HCT116 (cell line): Measurements from ENCODE around the gene CEP72.

Source experiments
- CEBPB ChIP-seq: IDR thresholded peaks from 2 replicates; pipeline ENCODE4 v1.6.1; 2012; ENCODE audit warnings: low read depth
- CTCF ChIP-seq, 3 experiments: fragments of 200-600 bp in 1 of 3; sonication (generic) in 1 of 3; IDR thresholded peaks in 2 of 3; conservative IDR thresholded peaks in 1 of 3; 2 replicates each; pipeline ENCODE4 v1.5.1; 2012 to 2017; ENCODE audit warnings: low read depth in 2 of 3, low read length in 2 of 3, antibody characterized with exemption in 1 of 3, borderline replicate concordance in 1 of 3, control low read depth in 1 of 3, mild to moderate bottlenecking in 1 of 3, mixed read lengths in 1 of 3, mixed run types in 1 of 3, moderate library complexity in 1 of 3; ENCODE audit not compliant: insufficient read depth in 1 of 3
- POLR2A ChIP-seq: IDR thresholded peaks from 2 replicates; pipeline ENCODE4 v1.7.0; 2011; ENCODE audit warnings: borderline replicate concordance; ENCODE audit not compliant: insufficient read depth, insufficient read length; ENCODE audit errors: extremely low read depth

DNA sequence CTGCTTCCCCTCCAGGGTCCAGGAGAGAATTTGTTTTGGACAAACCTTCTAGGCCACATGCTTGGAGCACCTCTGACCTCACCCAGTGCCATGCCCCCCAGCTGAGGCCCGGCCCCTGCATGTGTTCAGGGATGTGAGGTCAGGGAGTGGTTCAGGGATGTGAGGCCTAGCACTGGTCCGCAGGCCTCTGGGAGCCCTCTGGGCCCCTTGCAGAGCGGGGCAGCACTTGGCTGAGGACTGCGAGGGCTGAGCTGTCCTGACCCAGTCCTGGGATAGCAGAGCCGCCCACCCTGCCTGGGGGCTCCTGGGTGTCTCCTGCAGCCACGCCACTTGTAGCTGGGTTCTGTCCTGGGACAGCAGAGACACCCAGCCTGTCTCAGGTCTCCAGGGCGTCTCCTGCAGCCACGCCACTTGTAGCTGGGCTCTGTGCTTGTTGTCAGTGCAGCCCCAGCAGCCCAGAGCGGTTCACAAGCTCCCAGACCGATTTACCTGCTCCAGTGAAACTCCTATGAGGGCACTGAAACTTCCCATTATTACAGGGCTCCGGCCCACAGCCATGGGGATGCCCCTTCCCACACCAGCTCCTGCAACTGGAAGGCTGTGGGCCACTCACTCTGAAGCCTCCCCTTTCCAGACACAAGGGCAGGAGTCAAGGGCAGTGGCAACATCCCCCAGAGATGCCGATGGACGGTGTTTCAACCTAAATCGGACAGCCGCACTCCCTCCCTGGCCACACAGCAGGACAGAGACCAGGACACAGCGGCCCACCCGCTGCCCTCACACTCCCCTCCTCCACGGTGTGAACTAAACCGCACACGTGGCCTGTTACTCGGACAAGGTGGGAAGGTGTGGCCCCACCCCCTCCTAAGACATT lies 5.4 kb upstream of the CEP72 start:
- TF ChIP-seq CTCF (IDR thresholded peaks at IDR 0.05 in 2 of 3, conservative IDR thresholded peaks at IDR 0.05 in 1 of 3; ENCODE audit: borderline replicate concordance in 1 of 3, insufficient read depth in 1 of 3, low read depth in 2 of 3, low read length in 2 of 3), result no peak
- TF ChIP-seq POLR2A, result no peak
- TF ChIP-seq CEBPB, result no peak
